Dendritic cell treated with granulocyte-macrophage colony-stimulating factor and Interleukin-4, amounts not matched to agents 40 ng/mL and 50 ng/mL, for 4 days (primary cell): Measurements from ENCODE around the gene NUCB1.

Experiments used
- H3K27ac Mint-ChIP-seq: one replicate; pipeline ENCODE4 v1.8.0; 2022; ENCODE audit warnings: mild to moderate bottlenecking, mixed read lengths
- H3K27me3 Mint-ChIP-seq: one replicate; pipeline ENCODE4 v1.8.0; 2022; ENCODE audit warnings: mild to moderate bottlenecking, mixed read lengths
- H3K36me3 Mint-ChIP-seq: one replicate; pipeline ENCODE4 v1.8.0; 2022; ENCODE audit warnings: low read depth, mixed read lengths
- H3K4me1 Mint-ChIP-seq: one replicate; pipeline ENCODE4 v1.8.0; 2022; ENCODE audit warnings: low read depth, mixed read lengths
- H3K4me3 Mint-ChIP-seq: one replicate; pipeline ENCODE4 v1.8.0; 2022; ENCODE audit warnings: mild to moderate bottlenecking, moderate library complexity, mixed read lengths
- H3K9me3 Mint-ChIP-seq: one replicate; pipeline ENCODE4 v1.8.0; 2022; ENCODE audit warnings: mixed read lengths
- intact Hi-C: fragments of 100-400 bp; cut with micrococcal nuclease; formaldehyde crosslinking; loops from one replicate; pipeline ENCODE4 v1.15.0; 2022

NUCB1 gene

DNA sequence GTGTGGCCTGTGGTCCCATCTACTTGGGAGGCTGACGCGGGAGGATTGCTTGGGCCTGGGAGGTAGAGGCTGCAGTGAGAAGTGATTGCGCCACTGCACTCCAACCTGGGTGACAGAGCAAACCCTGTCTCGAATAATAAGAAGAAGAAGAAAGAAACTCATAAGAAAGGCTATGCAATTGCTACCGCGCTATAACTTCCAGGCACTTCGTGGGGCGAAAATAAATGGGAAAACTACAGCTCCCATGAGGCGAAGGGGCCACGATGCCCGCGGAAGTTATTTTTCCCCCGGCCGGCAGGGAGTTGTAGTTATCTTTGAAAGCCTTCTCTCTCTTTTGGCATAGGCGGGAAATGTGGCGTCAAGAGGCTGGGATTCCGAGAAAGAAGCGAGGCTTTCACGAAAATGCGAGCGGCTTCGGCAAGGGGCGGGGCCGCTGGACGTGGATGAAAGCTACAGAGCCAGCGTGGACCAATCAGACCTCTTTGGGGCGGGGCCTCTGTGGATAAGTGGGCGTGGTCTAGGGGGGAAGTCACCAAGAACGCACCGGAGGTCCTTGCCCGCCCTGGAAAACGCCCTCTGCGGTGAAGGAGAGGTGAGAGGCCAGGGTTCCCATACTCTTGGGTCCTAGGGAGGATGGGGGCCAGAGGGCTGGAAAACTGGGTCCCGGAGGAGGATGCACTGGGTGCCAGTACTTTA, at the start of gene NUCB1:
TSS of gene NUCB1 (plus strand) at position 532 of the 696 bp plus-strand sequence. CDS start 485 bp downstream, outside the sequence.
- intact Hi-C loops, result loop anchor here (1.0 kb wide), 2 partner anchors 25 to 67 kb away; no protein-coding TSS in a partner anchor
- Mint-ChIP-seq H3K27ac (peak within 1 kb of the TSS; percentile 99), H3K4me3 (peak within 1 kb of the TSS; percentile 100), H3K27me3 (peaks cover 28% of the 10 kb centered on the region), H3K9me3 (no peaks in the 10 kb centered on the region), H3K36me3 (peaks cover 50% of the 10 kb centered on the region), H3K4me1 (peaks cover 51% of the 10 kb centered on the region)

GRCh38 chr19:48852292-48852691, 47.8 kb upstream of the NUCB1 start:
- H3K9me3 Mint-ChIP-seq, result no peaks in the 10 kb centered on the region
- H3K27ac Mint-ChIP-seq, result no peak overlapping the region
- H3K4me1 Mint-ChIP-seq, result no peaks in the 10 kb centered on the region
- intact Hi-C loops, result no loop called here
- no peaks in the 10 kb centered on the region for H3K36me3 Mint-ChIP-seq
- no peaks in the 10 kb centered on the region for H3K27me3 Mint-ChIP-seq
- no peak overlapping the region for H3K4me3 Mint-ChIP-seq

DNA sequence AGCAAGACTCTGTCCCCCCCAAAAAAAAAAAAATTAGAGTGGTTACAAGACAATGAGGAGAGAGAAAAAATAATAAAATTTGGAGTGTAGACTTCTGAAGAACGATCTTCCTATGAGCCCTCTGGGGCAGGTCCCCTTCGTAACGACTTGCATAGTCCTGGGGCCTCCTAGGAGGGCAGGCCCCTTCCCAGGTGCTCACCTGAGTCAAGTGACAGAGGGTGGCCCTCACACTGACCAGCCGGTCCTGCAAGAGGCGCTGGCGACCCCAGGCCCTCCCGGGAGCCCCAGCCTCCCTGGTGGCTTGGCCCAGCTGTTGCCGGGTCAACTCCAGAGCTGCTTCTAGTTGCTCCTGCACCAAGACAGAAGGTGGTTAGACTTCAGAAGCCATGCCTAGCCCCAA, 46.6 kb upstream of the NUCB1 start:
- Mint-ChIP-seq H3K9me3 (no peaks in the 10 kb centered on the region), H3K4me1 (no peaks in the 10 kb centered on the region), H3K36me3 (no peaks in the 10 kb centered on the region), H3K4me3 (no peak overlapping the region), H3K27ac (no peak overlapping the region), H3K27me3 (no peaks in the 10 kb centered on the region)
- intact Hi-C loops, result no loop called here

- intact Hi-C loops, result no loop called here
- H3K9me3 Mint-ChIP-seq, result no peaks in the 10 kb centered on the region
- peaks cover 6% of the 10 kb centered on the region for H3K4me1 Mint-ChIP-seq
- H3K27ac Mint-ChIP-seq, result no peak overlapping the region
- H3K27me3 Mint-ChIP-seq, result no peaks in the 10 kb centered on the region
- no peaks in the 10 kb centered on the region for H3K36me3 Mint-ChIP-seq
- no peak overlapping the region for H3K4me3 Mint-ChIP-seq
Measured at GRCh38 chr19:48854103-48854502, 46.0 kb upstream of the NUCB1 start.

DNA sequence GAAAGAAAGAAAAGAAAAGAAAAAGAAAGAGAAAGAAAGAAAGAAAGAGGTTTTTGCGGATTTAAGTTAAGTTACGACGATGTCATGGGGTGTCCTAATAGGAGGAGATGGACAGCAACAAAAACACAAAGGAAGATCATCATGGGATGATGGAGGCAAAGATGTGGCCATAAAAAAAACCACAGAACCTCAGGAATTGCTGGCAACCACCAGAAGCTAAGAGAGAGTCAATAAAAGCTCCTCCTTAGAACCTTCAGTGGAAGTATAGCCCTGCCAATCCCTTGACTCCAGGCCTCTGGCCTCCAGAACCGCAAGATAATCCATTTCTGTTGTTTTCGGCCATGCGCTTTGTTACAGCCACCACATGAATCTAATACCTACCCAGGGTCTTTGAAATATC, 43.2 kb upstream of the NUCB1 start:
- Mint-ChIP-seq H3K27ac (no peak overlapping the region), H3K4me3 (no peak overlapping the region), H3K27me3 (peaks cover 11% of the 10 kb centered on the region), H3K36me3 (no peaks in the 10 kb centered on the region), H3K9me3 (no peaks in the 10 kb centered on the region), H3K4me1 (peaks cover 9% of the 10 kb centered on the region)
- intact Hi-C loops, result no loop called here

DNA sequence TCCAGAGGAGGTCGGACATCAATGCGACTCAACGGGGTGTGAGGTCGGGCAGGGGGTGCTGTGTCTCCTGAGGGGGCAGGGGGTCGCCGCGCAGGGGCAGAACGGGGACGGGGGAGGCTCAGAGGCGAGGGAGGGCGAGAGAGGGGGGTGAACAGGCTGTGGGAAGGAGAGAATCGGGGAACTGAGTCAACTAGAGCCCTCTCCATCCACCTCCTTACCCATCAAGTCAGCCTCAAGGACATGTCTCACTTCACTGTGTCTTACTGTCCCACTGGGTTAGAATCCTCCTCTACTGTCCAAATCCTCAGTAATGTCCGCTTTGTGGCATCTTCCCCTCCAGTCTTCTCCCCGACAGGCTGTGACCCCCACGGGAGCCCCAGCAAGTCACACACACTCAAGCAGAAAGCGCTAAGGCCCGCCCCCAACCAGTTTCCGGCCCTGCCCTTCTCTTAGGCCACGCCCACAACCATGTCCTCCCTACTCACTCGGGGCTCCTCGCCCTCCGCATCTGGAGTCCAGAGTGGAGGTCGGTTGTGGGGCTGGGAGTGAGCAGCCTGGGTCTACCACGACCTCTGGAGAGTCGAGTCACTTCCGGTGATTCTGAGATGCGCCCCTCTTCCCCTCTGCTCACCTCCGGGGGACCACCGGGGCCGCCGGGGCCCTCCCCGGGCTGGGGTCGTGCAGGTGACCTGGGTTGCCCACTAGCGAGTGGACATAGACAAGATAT, 41.0 kb upstream of the NUCB1 start:
- intact Hi-C loops, result no loop called here
- Mint-ChIP-seq H3K9me3 (no peaks in the 10 kb centered on the region), H3K27me3 (peaks cover 19% of the 10 kb centered on the region), H3K4me3 (peak overlapping the region; percentile 71), H3K27ac (peak overlapping the region; percentile 17), H3K4me1 (peaks cover 9% of the 10 kb centered on the region), H3K36me3 (no peaks in the 10 kb centered on the region)

DNA sequence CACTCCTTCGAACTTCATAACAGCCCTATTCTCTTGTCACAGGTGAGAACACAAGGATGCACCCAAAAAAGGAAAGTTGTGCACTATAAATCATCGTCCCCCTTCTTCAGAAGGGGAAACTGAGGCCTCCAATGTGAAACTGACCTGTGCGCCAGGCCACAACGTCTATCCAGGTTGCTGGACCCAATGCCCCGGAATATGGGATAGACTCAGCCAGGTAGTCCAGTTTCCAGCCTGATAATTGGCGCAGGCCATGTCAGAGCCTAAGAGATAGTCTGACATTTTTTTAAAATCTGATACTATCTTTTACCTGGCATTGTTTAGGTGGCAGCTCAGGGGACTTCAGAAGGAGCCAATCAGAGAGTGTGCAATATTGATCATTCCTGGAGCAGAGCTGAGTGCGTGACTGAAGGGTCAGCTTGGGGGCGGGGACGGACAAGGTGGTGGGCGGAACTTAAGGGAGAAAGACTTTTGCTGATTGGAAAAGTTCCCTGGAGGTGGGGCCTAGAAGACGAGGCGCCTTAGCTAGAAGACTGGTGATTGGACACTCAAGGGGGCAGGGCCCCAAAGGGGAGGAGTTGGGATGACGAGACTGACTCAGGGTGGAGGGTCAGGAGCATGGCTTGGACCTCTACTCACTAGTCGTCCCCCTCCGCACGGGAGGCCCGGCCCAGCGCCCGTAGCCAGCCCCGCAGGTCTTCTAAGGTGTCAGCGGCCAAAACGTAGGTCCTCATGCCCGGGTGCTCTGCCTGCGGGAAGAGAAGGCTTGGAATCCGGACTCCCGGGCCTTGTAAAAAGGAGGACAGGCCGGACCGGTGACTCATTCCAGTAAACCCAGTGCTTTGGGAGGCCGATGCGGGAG, 40.2 kb upstream of the NUCB1 start:
- Mint-ChIP-seq H3K9me3 (no peaks in the 10 kb centered on the region), H3K4me3 (peak overlapping the region; percentile 27), H3K27ac (peak overlapping the region; percentile 31), H3K27me3 (peaks cover 21% of the 10 kb centered on the region), H3K36me3 (no peaks in the 10 kb centered on the region), H3K4me1 (peaks cover 9% of the 10 kb centered on the region)
- intact Hi-C loops, result no loop called here

DNA sequence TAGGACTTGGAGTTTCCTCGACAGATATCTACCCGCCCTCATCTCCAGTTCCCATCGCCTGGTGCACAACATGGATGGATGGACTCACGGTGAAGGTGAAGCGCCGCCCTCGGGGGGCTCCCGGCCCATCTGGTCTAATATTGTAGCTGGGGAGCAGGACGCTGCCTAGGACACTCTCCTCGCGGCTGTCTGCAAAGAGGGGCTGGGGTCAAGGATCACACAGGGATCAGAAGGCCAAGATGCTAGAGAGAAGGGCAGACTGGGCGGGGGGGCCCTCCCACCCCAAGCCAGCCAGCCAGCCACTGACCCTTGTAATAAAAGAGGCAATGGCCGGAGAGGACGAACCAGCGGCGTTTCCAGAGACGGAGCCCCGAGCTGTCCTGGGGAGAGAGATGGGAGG, 38.8 kb upstream of the NUCB1 start:
- Mint-ChIP-seq H3K4me1 (peaks cover 9% of the 10 kb centered on the region), H3K4me3 (no peak overlapping the region), H3K36me3 (no peaks in the 10 kb centered on the region), H3K27ac (no peak overlapping the region), H3K27me3 (peaks cover 31% of the 10 kb centered on the region), H3K9me3 (no peaks in the 10 kb centered on the region)
- intact Hi-C loops, result no loop called here

- Mint-ChIP-seq H3K4me3 (no peak overlapping the region), H3K9me3 (no peaks in the 10 kb centered on the region), H3K27ac (no peak overlapping the region), H3K36me3 (no peaks in the 10 kb centered on the region), H3K27me3 (peaks cover 44% of the 10 kb centered on the region), H3K4me1 (peaks cover 9% of the 10 kb centered on the region)
- intact Hi-C loops, result no loop called here
Measured at GRCh38 chr19:48862827-48863226, 37.3 kb upstream of the NUCB1 start.

- Mint-ChIP-seq H3K27ac (no peak overlapping the region), H3K4me1 (peaks cover 15% of the 10 kb centered on the region), H3K9me3 (no peaks in the 10 kb centered on the region), H3K36me3 (no peaks in the 10 kb centered on the region), H3K27me3 (peaks cover 37% of the 10 kb centered on the region), H3K4me3 (no peak overlapping the region)
- intact Hi-C loops, result no loop called here
Measured at GRCh38 chr19:48866692-48867091, 33.4 kb upstream of the NUCB1 start.

DNA sequence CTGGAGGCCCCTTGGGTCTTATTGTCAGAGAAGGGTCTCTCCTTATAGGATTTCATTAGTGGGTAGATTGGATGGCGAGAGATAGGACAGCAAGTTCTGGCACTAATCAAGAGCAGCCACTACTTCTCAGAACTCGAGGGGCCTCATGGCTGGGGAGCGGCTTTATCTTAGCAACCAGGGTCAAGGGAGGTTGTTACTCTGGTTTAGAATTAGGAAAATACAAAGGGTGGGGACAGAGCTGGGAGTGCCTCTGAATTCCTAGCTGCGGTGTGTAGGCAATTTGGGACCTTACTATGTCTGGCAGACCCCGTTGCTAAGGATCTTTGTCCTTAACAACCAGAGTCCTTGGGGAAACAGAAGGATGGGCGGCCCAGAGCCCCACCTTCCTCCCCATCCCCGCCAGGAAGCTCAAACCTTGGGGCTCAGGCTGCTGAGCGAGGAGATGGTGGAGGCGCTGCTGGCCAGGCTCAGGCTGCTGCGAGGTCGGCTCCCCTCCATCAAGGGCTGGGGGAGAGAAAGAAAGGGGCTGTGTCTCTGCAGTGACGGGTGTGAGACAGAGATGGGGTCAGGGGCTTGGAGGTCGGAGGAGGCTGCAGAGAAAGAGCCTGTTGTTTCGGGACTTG, 32.9 kb upstream of the NUCB1 start:
- intact Hi-C loops, result no loop called here
- Mint-ChIP-seq H3K4me1 (peaks cover 15% of the 10 kb centered on the region), H3K27me3 (peaks cover 37% of the 10 kb centered on the region), H3K27ac (no peak overlapping the region), H3K9me3 (no peaks in the 10 kb centered on the region), H3K4me3 (no peak overlapping the region), H3K36me3 (peaks cover 1% of the 10 kb centered on the region)

- intact Hi-C loops, result no loop called here
- peaks cover 34% of the 10 kb centered on the region for H3K27me3 Mint-ChIP-seq
- no peaks in the 10 kb centered on the region for H3K9me3 Mint-ChIP-seq
- H3K27ac Mint-ChIP-seq, result peak overlapping the region; percentile 31
- H3K36me3 Mint-ChIP-seq, result peaks cover 6% of the 10 kb centered on the region
- H3K4me3 Mint-ChIP-seq, result no peak overlapping the region
- peaks cover 15% of the 10 kb centered on the region for H3K4me1 Mint-ChIP-seq
Measured at GRCh38 chr19:48867746-48868113, 32.4 kb upstream of the NUCB1 start.

DNA sequence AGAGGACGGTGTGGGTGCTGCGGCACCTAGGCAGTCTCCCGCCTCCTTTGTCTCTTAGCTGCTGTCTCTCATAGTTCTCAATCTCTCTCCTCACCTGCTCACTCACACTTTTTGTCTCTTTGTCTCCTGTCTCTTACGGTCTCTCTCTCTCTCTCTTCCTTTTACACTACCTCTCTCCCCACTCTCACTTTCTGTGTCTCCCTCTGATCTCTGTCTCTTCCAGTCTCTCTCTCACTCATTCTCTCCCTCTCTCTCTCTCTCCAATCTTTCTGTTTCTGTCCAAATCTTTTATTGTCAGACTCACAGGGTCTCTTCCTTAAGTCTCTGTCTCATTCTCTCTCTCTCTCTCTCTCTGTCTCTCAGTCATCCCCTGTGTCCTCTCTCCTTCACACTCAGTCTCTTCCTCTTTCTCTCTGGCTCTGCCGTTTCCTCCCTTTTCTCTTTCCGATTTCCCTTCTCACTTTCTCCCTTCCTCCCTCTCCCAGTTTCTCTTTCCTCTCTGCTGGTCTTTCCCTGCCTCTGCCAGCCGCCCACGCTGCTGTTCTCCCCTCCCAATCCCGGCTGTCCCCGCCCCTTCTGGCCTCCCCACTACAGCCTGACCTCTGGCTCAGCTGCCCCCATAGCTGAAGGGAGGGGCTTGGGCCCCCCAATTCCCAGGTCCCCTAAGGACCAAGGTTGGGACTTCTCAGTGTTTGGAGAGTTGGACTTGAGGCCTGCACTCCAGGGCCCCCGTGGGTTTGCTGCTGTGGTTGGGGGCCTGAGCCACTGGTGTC, 31.8 kb upstream of the NUCB1 start, which contains the start of gene PLEKHA4:
TSS of gene PLEKHA4 (minus strand) at position 504 of the 773 bp plus-strand sequence. CDS start 997 bp downstream, outside the sequence.
- Mint-ChIP-seq H3K36me3 (peaks cover 12% of the 10 kb centered on the region), H3K4me3 (no peak within 1 kb of the TSS), H3K9me3 (no peaks in the 10 kb centered on the region), H3K27me3 (peaks cover 32% of the 10 kb centered on the region), H3K27ac (peak within 1 kb of the TSS; percentile 31), H3K4me1 (peaks cover 17% of the 10 kb centered on the region)
- intact Hi-C loops, result no loop called here
